ENCODE data around the gene DNAJA2. TPM values are rescaled to one million over a fixed set of nuclear protein-coding genes. Genes with fewer than 3 reads are reported as not detected.
A peak's percentile ranks its signal among the peaks of the same experiment; 100 is the strongest.

Gene DNAJA2
- total RNA-seq, 1 experiment from 2014 or later = 101 TPM

DNA sequence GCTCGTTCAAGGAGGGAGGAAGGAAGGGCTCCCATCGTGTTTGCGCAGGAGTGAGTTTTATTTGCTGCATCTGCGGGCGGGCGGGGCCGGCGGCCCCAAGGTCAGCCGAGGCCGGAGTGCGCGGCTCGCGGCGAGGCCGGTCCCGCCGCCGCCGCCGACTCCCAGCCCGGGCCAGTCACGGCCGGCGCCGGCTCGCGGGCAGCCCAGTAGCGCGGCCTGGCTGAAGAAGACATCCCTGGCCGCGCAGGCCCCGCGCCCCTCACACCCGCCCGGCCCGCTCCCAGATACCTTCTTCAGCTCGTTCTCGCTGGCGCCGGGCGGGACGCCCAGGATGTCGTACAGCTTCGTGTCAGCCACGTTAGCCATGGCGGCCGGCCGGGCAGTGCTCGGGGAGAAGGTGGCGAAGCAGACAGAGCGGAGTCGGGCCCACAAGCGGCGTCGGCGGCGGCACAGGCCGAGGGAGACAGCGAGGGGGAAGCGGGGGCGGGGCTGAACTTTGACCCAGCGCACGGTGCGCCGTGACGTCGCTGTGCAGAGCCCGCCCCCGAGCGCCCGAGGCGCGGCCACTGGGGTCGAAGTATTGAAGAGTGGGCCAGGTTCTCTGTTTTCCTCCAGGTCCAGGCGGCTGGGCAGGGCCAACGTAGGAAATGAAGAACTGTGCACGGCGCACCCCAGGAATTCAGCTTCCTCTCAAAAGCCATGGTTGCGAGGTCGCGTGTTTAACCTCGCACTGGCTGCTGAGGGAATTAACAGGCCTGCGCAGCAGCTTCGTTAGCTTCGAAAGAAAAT, at the start of gene DNAJA2 (continued):
- TF ChIP-seq CBFB (CRISPR knock-in tag; IDR thresholded peaks at IDR 0.05; ENCODE audit: low read depth) (no peak), NR2C2 (CRISPR knock-in tag; IDR thresholded peaks at IDR 0.05) (peak; percentile 95), NR1H2 (CRISPR knock-in tag; IDR thresholded peaks at IDR 0.05) (no peak), ZNF671 (CRISPR knock-in tag; IDR thresholded peaks at IDR 0.05) (no peak), CREM (CRISPR knock-in tag; IDR thresholded peaks at IDR 0.05) (peak; percentile 85; the same call in 1 of the 2 replicates), ZNF263 (CRISPR knock-in tag; IDR thresholded peaks at IDR 0.05; ENCODE audit: low read depth) (0 out of 2 replicates have a peak, but pooled peaks have one; percentile 39), ZNF317 (CRISPR knock-in tag; IDR thresholded peaks at IDR 0.05; ENCODE audit: borderline replicate concordance, low read depth) (0 out of 2 replicates have a peak, but pooled peaks have one; percentile 43), RELA (CRISPR knock-in tag; IDR thresholded peaks at IDR 0.05; ENCODE audit: borderline replicate concordance) (no peak), MYBL2 (CRISPR knock-in tag; IDR thresholded peaks at IDR 0.05) (peak; percentile 26; the same call in 1 of the 2 replicates), FOXP4 (CRISPR knock-in tag; IDR thresholded peaks at IDR 0.05) (peak; percentile 68; the same call in 1 of the 2 replicates), GABPB1 (CRISPR knock-in tag; IDR thresholded peaks at IDR 0.05) (peak; percentile 67), SP1 (CRISPR knock-in tag; conservative IDR thresholded peaks at IDR 0.05) (peak; percentile 96), E2F5 (CRISPR knock-in tag; IDR thresholded peaks at IDR 0.05) (peak; percentile 75), ETV6 (CRISPR knock-in tag; IDR thresholded peaks at IDR 0.05) (peak; percentile 62), SMAD3 (CRISPR knock-in tag; IDR thresholded peaks at IDR 0.05; ENCODE audit: borderline replicate concordance) (peak; percentile 56; the same call in 1 of the 2 replicates), AFF4 (CRISPR knock-in tag; IDR thresholded peaks at IDR 0.05; ENCODE audit: borderline replicate concordance) (no peak), GTF2I (CRISPR knock-in tag; conservative IDR thresholded peaks at IDR 0.05) (no peak), ZNF396 (CRISPR knock-in tag; IDR thresholded peaks at IDR 0.05; ENCODE audit: borderline replicate concordance) (no peak), TEAD1 (CRISPR knock-in tag; IDR thresholded peaks at IDR 0.05) (peak; percentile 51; the same call in 1 of the 2 replicates)
- TF ChIP-seq, protein P1, sequence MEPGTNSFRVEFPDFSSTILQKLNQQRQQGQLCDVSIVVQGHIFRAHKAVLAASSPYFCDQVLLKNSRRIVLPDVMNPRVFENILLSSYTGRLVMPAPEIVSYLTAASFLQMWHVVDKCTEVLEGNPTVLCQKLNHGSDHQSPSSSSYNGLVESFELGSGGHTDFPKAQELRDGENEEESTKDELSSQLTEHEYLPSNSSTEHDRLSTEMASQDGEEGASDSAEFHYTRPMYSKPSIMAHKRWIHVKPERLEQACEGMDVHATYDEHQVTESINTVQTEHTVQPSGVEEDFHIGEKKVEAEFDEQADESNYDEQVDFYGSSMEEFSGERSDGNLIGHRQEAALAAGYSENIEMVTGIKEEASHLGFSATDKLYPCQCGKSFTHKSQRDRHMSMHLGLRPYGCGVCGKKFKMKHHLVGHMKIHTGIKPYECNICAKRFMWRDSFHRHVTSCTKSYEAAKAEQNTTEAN (CRISPR knock-in tag; IDR thresholded peaks at IDR 0.05) = 0 out of 2 replicates have a peak, but pooled peaks have one; percentile 53
- TF ChIP-seq, protein P2, sequence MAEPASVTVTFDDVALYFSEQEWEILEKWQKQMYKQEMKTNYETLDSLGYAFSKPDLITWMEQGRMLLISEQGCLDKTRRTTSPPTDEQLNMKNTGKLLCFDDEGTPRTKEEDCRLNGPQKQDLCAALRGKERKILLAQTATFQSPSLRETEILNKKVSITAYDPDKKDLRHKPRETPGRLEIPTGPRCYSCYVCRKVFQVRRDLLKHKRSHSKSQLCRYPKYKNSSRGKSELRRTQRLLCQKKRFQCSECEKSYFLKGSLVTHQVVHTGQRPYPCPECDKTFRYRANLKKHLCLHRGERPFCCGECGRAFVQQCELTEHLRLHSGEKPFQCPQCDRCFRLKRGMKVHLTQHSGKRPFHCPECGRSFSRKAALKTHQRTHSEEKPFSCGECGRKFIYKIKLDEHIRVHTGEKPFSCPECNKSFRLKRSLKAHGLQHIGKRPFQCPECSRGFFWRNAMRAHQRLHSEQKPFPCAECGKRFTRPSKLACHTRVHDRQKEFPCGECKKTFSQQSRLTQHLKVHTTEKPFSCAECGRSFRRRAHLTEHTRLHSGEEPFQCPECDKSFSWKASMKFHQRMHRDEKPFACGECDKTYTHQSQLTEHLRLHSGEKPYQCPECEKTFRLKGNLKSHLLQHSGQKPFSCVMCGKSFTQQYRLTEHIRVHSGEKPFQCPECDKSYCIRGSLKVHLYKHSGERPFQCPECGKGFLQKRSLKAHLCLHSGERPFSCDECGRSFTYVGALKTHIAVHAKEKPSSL (CRISPR knock-in tag; conservative IDR thresholded peaks at IDR 0.05) = no peak

All from WTC11 (cell line).